GM18505 (cell line): Measurements from ENCODE around the gene TRAPPC10.

ENCODE experiments used
- ATAC-seq: cut with Tn5 transposase; IDR thresholded peaks from one replicate; pipeline ENCODE4 v1.9.1; 2021; ENCODE audit not compliant: unreplicated experiment
- POLR2A ChIP-seq: IDR thresholded peaks from 4 replicates; pipeline ENCODE4 v1.6.1; 2011; ENCODE audit warnings: borderline replicate concordance; ENCODE audit not compliant: insufficient read depth, insufficient read length; ENCODE audit errors: extremely low read depth

The TRAPPC10 gene

DNA sequence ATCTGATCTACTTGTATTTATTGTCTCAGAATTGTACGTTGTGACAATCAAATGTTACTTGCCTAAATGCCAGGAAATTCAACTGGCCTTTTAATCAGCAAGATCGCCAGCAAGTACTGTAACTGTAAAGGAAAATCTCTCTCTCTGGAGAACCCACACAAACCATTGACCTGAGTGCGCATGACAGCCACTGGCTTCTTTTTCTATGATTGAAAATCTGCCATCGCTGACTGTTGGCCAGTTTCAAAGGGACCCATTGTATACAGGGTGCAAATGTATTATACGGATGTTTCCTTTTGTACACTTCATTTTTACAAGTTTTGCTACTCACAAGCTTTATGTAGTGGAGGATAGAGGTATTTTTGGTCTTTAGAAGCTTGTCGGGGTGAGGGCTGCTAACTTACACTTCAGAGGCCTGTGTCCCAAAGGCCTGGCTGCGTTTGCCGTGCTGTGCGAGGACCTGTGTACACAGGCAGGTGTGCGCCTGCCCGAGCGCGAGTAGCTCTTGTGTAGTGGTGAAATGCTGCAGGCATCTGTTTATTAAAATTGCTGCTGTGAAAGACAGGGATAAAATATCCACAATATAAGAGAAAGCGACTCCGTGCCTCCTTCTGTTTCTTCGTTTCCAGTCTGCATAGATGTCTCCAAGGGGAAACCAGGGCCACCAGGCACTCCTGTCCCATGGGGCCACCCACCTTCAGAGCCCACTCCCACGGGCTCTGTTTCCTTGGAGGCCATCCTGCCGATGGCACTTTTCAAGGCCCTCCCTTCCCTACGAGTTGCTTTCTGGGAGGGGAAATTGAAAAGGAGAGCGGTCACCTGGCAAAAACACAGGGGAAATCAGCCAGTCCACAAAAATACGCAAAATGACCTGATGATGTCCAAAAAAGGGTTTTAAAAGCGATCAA lies 25.3 kb upstream of the TRAPPC10 start:
- TF ChIP-seq POLR2A = no peak
- no peak for ATAC-seq

DNA sequence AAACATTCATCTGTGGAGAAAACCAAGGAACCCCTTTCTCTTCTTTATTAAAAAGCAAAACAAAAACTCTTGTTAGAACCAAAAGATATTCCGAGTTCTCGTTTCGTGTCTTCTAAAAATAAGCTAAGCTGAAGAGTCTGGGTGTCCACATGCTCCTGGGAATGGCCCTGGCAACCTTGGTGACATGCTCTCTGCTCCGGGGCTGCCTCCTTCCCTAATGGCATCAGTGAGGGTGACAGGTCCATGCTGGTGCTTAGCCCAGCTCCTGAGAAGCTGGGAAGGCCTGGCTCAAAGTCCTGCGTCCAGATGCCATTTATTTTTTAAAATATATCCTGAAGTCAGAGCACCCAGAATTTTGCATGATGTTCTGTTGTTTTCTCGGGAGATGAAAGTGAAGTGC lies 24.6 kb upstream of the TRAPPC10 start:
- ATAC-seq = no peak
- no peak for TF ChIP-seq POLR2A

DNA sequence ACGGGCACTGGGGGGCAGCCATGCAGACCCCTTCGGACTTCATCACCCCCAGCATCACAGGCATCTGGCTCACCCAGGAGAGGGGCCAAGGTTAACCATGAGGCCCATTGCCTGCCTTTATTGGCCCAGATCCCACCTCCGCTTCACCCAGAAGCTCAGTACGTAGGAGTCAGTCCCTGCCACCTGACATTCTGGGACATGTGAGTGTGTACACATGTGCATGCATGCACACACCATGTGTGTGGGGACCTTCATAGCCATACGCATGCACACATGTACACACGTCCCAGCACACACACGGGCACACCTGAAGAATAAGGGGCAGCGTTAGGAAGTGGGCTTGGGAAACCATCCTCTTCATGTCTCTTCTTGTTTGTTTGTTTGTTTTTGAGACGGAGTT lies 24.1 kb upstream of the TRAPPC10 start:
- no peak for TF ChIP-seq POLR2A
- no peak for ATAC-seq

DNA sequence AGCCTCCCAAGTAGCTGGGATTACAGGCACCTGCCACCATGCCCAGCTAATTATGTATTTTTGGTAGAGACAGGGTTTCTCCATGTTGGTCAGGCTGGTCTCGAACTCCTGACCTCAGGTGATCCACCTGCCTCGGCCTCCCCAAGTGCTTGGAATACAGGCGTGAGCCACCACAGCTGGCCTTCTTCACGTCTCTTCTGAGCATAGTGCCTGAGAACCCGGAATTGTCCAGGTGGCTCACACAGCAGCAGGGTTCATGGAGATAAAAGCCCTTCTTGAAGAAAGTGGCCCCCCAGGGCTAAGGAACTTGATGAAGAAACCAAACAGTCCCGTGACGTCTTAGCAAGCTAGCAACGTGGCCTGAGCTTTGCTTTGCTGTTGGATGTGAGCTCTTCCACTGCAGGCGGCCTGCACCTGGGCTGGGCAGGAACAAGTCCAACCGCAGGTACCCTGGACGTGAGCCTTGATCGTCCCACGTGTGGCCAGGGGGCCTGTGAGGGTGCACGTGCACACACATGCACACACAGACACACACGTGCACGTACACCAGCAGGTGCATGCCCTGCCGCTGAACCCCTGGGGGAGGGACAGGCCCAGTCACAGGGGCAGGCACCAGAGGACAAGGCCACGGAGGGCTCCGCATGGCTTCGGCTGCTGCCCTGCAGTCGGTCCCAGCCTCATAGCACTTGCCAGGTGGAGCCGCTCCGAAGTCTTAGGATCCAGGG lies 23.4 kb upstream of the TRAPPC10 start:
- ATAC-seq = no peak
- TF ChIP-seq POLR2A = no peak

DNA sequence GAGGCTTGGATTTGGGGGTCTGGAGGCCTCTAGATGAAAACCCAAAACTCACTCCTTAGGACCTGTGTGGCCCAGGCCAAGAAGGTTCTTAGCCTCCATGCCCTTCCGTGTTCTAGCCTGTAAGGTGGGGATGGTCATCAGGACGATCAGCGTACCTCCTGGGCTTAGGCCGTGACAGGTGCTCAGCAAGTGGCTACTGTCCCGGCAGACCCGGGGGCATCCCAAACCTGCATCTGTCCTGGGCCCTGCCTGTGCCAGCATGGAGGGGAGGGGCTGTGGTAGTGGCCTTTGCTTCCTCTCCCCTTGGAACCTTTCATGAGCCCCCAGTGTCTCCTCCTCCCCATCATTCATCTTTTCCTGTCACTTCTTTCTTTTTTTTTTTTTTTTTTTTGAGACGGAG lies 22.7 kb upstream of the TRAPPC10 start:
- no peak for ATAC-seq
- TF ChIP-seq POLR2A = no peak

DNA sequence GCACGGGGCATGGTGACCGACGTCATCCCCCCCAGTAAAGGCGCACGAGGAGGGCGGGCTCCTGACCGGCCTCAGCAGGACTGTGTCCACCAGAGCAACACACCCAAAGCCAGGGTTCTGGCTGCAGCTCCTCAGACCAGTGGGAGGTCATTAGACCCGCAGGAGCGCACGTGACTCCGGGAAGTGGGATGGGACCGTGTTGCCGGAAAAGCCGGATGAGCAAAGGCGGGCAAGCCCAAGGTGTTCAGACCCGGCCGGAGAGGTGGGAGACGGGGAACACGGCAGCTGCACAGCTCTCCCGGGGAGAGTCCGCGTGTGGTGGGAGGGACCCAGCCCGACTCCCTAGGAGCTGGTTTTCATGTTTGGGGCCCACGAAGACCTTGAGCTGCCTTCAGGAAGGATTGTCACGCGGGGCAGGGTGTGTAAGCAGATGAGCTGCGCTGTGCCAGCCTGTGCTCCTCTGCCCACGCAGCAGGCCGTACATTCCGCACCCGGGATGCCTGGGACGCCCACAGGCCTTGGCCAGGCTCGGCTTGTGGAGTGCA lies 20.6 kb upstream of the TRAPPC10 start:
- ATAC-seq = no peak

DNA sequence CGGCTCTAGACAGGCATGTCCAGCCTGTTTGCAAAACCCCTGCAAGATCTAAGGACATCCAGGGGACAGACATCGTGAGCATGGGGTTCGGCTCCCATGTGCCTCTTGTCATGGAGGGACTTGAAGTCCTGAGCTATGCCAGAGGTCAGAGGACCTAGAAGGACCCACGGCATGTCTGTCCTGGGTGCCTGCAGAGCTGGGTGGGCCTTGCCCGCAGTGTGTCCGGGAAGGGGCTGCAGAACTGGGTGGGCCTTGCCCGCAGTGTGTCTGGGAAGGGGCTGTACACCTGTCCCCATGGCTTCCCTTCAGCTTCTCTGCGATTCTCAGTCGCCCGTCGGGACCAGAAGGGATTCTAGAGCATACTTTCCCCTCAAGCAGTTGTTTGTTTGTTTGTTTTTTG lies 20.0 kb upstream of the TRAPPC10 start:
- no peak for TF ChIP-seq POLR2A
- ATAC-seq = no peak

More for the DNA sequence above, 20.6 kb upstream of the TRAPPC10 start:
- TF ChIP-seq POLR2A = no peak

DNA sequence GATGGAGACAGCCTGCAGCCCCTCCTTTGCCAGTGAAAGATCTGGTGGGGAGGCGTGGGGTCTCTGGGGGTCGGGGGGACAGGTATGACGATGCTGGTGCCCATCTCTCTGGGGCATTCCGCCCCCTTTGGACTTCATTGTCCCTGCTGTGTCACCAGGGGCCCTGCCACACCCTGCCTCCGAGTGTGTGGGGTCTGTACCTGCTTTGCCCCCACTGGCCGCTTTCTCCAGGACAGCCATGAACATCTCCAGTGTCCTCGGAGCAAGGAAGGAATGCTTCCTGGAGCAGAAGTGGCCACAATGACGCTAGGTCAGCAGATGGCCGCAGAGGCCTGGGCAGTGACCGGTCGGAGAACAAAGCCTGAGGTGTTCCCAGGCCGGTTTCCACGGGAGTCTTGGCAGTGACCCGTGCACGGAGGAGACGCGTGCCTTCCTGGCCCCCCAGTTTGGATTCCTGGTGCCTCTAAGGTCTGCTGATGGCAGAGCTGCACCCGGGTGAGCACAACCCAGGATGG lies 18.6 kb upstream of the TRAPPC10 start:
- ATAC-seq = no peak
- TF ChIP-seq POLR2A = no peak

DNA sequence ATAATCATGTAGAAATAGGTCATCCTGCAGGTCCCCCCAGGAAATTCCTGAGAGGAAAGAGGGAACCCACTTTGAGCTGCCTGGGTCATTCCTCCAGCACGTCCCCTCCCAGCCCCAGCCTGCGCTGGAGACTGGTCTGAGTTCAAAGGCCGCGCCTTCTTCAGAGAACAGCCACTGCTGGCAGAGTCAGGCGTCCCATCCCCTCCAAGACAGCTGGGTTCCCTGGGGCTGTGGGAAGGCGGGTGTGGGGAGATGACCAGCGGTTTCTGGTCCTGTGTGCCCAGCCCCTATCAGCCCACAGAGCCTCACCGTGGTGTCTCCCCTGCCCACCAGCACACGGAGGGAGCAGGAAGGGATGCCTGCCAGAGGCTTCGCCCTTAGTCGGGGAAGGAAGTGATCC lies 18.0 kb upstream of the TRAPPC10 start:
- ATAC-seq = no peak
- no peak for TF ChIP-seq POLR2A

DNA sequence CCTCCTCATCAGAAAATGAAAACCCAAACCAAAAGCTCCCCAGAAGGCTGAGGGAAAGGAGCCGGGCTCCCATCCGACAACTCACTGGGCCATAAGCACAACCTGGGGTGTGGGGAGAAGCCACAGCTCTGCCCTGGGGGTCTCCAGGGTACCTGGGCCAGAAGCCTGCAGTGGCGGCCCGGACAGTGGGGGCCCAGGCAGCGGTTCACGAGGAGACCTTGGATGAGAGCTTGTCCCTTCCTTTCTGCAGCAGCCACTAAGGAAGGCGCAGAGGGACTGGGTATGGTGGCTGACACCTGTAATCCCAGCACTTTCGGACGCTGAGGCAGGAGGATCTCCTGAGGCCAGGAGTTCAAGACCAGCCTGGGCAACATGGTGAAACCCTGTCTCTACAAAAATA lies 17.5 kb upstream of the TRAPPC10 start:
- TF ChIP-seq POLR2A = no peak
- no peak for ATAC-seq

DNA sequence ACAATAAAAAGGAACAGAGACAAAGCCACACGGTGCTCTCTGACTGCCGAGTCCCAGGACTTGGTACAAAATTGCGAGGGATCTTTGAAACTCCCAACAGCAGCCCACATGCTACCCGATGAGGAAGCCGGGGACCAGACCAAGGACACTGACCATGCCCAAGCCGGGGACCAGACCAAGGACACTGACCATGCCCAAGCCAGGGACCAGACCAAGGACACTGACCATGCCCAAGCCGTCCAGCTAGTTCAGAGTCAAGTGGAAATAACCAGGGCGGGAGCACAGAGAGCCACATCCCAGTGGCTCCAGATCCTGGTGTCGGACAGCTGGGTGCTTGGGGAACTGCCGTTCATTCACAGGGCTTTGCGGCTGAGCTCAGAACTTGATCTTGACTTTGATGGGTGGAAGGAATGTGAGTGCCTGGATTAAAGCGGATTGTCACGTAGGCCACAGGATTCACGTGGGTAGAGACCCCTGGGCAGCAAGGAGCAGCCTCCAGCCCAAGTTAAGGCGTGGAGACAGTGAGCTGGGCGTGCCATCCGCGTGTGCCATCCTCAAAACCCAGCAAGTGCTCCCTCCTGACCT lies 16.5 kb upstream of the TRAPPC10 start:
- TF ChIP-seq POLR2A = no peak
- no peak for ATAC-seq

DNA sequence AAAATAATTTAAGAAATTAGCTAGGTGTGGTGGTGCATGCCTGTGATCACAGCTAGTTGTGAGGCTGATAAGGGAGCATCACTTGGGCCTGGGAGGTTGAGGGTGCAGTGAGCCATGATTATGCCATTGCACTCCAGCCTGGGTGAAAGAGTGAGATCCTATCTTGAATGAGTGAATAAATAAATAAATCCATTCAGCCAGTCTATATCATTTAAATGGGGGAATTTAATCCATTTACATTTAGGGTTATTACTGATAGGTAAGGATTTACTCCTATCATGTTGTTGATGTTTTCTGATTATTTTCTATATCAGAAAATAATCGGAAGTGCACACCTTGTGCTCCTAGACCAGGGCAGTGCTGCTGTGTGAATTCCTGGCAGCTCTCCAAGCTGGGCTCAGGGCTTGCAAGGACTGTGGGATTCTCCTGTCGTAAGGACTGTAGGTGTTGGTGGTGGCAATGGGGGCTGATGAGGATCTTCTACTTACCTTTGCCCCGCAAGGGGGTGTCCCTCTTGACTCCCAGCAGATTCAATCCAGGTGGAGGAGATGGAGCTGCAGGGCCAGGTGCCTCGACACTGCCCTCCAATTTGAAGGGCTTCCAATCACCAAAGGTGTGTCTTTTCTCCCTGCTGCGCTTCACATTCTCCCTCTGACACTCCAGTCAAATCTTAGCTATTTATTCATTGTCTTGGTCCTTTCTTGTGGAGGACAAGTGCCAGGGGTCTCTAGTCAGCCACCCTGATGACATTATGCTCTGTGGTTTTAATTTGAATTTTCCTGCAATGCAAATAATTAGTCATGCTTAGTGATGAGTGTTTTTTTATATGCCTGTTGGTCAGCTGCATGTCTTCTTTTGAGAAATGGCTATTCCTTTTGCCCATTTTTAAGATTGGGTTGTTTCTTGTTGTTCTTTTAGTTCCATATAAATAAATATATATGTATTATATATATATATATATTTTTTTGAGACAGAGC lies 14.1 kb upstream of the TRAPPC10 start:
- ATAC-seq = no peak
- TF ChIP-seq POLR2A = no peak
